SK-N-SH (cell line): ENCODE measurements around the gene SGTB. TPM values are rescaled to one million over a fixed set of nuclear protein-coding genes. Genes with fewer than 3 reads are reported as not detected.

ENCODE experiments used
- CTCF ChIA-PET: fragments of 300-600, 350-600 bp; formaldehyde crosslinking; extraction: SDS; loops from one replicate; lab custom pipeline; 2021; lab: Yijun Ruan, JAX
- POLR2A ChIA-PET: fragments of 350-600 bp; sonication (Branson Sonifier 250); formaldehyde crosslinking; extraction: SDS; loops from one replicate; lab custom pipeline; 2020; ENCODE audit warnings: antibody characterized with exemption, inconsistent platforms; lab: Yijun Ruan, JAX
- DNase-seq: peaks from one replicate; pipeline ENCODE4 v3.0.0; 2012
- H2AFZ ChIP-seq: fragments of 200-600 bp; sonication (generic); 2 replicates; pipeline ENCODE4 v1.8.1; 2016; ENCODE audit warnings: antibody characterized with exemption, mild to moderate bottlenecking, low read depth
- H3F3A ChIP-seq: fragments of 200-600 bp; sonication (generic); replicated peaks from 2 replicates; pipeline ENCODE3; 2016; ENCODE audit warnings: antibody characterized with exemption, mild to moderate bottlenecking; ENCODE audit not compliant: insufficient read depth
- H3K27ac ChIP-seq, 2 experiments: fragments of 200-500 bp in 1 of 2; fragments of 200-600 bp in 1 of 2; sonication (Bioruptor generic) in 1 of 2; sonication (generic), shearing (Covaris generic) in 1 of 2; 2 replicates each; pipeline versions ENCODE4 v1.5.1 to v1.6.1; 2014 to 2016; ENCODE audit warnings: low read depth in 2 of 2, inconsistent platforms in 1 of 2, low read length in 1 of 2, mild to moderate bottlenecking in 1 of 2, mixed read lengths in 1 of 2
- H3K27me3 ChIP-seq: fragments of 200-600 bp; sonication (generic), shearing (Covaris generic); 2 replicates; pipeline ENCODE4 v1.6.1; 2016; ENCODE audit warnings: mixed run types; ENCODE audit not compliant: insufficient read depth
- H3K36me3 ChIP-seq, 2 experiments: fragments of 200-500 bp in 1 of 2; fragments of 200-600 bp in 1 of 2; sonication (Bioruptor generic) in 1 of 2; sonication (generic) in 1 of 2; replicated peaks in 1 of 2; 2 replicates each; pipeline versions ENCODE3 to v1.5.1; 2014 to 2016; ENCODE audit warnings: low read length in 1 of 2, mild to moderate bottlenecking in 1 of 2; ENCODE audit not compliant: insufficient read depth in 2 of 2, control insufficient read depth in 1 of 2
- H3K4me1 ChIP-seq, 2 experiments: fragments of 200-500 bp in 1 of 2; fragments of 200-600 bp in 1 of 2; sonication (Bioruptor generic) in 1 of 2; sonication (generic), shearing (Covaris generic) in 1 of 2; 2 replicates each; pipeline versions ENCODE4 v1.5.1 to v1.6.1; 2014 to 2016; ENCODE audit warnings: low read depth in 1 of 2, low read length in 1 of 2, mixed run types in 1 of 2; ENCODE audit not compliant: insufficient read depth in 2 of 2, control insufficient read depth in 1 of 2
- H3K4me2 ChIP-seq: fragments of 200-600 bp; sonication (generic), shearing (Covaris generic); 2 replicates; pipeline ENCODE4 v1.6.1; 2017; ENCODE audit warnings: mixed run types
- H3K4me3 ChIP-seq, 2 experiments: fragments of 200-500 bp in 1 of 2; fragments of 200-600 bp in 1 of 2; sonication (Bioruptor generic) in 1 of 2; sonication (generic), shearing (Covaris generic) in 1 of 2; 2 replicates each; pipeline versions ENCODE4 v1.5.1 to v1.8.1; 2014 to 2016; ENCODE audit warnings: low read depth in 2 of 2, inconsistent platforms in 1 of 2, low read length in 1 of 2, mild to moderate bottlenecking in 1 of 2, mixed read lengths in 1 of 2, moderate library complexity in 1 of 2
- H3K79me2 ChIP-seq: fragments of 200-600 bp; sonication (generic); 2 replicates; pipeline ENCODE4 v1.8.1; 2017; ENCODE audit warnings: mild to moderate bottlenecking; ENCODE audit not compliant: insufficient read depth
- H3K9ac ChIP-seq: fragments of 200-600 bp; sonication (generic); 2 replicates; pipeline ENCODE4 v1.6.1; 2017; ENCODE audit warnings: mixed run types
- H3K9me2 ChIP-seq: fragments of 200-600 bp; sonication (generic); 2 replicates; pipeline ENCODE4 v1.6.1; 2017; ENCODE audit warnings: mixed run types
- H3K9me3 ChIP-seq: fragments of 200-600 bp; sonication (generic); 2 replicates; pipeline ENCODE4 v1.6.1; 2017; ENCODE audit warnings: mixed run types, mild to moderate bottlenecking, moderate library complexity
- H4K20me1 ChIP-seq: fragments of 200-600 bp; sonication (generic); 2 replicates; pipeline ENCODE4 v1.6.1; 2017; ENCODE audit warnings: mild to moderate bottlenecking, mixed run types; ENCODE audit not compliant: insufficient read depth
- EZH2phosphoT487 ChIP-seq: fragments of 200-600 bp; sonication (generic); IDR thresholded peaks from 2 replicates; pipeline ENCODE4 v1.6.1; 2017; ENCODE audit warnings: low read depth, mixed run types, mild to moderate bottlenecking, antibody characterized with exemption, moderate library complexity, borderline replicate concordance
- FOXM1 ChIP-seq: IDR thresholded peaks from 2 replicates; pipeline ENCODE4 v1.4.0; 2012; ENCODE audit warnings: low read depth, mild to moderate bottlenecking
- GABPA ChIP-seq: IDR thresholded peaks from 2 replicates; pipeline ENCODE4 v1.4.0; 2012; ENCODE audit warnings: low read depth, mild to moderate bottlenecking
- NFIC ChIP-seq: IDR thresholded peaks from 2 replicates; pipeline ENCODE4 v1.4.0; 2012; ENCODE audit warnings: borderline replicate concordance
- POLR2AphosphoS5 ChIP-seq: IDR thresholded peaks from 2 replicates; pipeline ENCODE4 v1.6.1; 2012; ENCODE audit warnings: low read depth, low read length
- RCOR1 ChIP-seq: fragments of 150-350 bp; IDR thresholded peaks from 2 replicates; pipeline ENCODE4 v1.6.1; 2017; ENCODE audit warnings: antibody characterized with exemption, low read length
- RXRA ChIP-seq: IDR thresholded peaks from 2 replicates; pipeline ENCODE4 v1.4.0; 2012; ENCODE audit warnings: low read depth, mild to moderate bottlenecking, borderline replicate concordance
- TCF12 ChIP-seq: IDR thresholded peaks from 2 replicates; pipeline ENCODE4 v1.4.0; 2012
- WGBS: methylation state at CpG from one replicate; pipeline ENCODE4 v1.1.6; 2017; ENCODE audit warnings: low lambda C conversion rate; 5-methylcytosine and 5-hydroxymethylcytosine counted together
- polyA plus RNA-seq, 3 experiments: library from polyadenylated mRNA; depleted of rRNA; stranded (reverse); fragments of >200 nt; gene quantifications; 2 replicates each; pipeline ENCODE4 v1.2.3, GENCODE V29; 2012
- TF ChIP-seq, protein P1 (sequence below): IDR thresholded peaks from 2 replicates; pipeline ENCODE4 v1.6.1; 2012; ENCODE audit warnings: mild to moderate bottlenecking, low read depth, low read length, moderate library complexity
- TF ChIP-seq, protein P2 (sequence below): fragments of 200-600 bp; sonication (generic); IDR thresholded peaks from 2 replicates; pipeline ENCODE4 v1.6.1; 2017; ENCODE audit warnings: antibody characterized with exemption, mild to moderate bottlenecking, moderate library complexity
- TF ChIP-seq, protein P3 (sequence below): IDR thresholded peaks from 2 replicates; pipeline ENCODE4 v1.4.0; 2012; ENCODE audit warnings: low read depth, borderline replicate concordance
- TF ChIP-seq, protein P4 (sequence below): IDR thresholded peaks from 2 replicates; pipeline ENCODE4 v1.4.0; 2012; ENCODE audit warnings: low read depth

SGTB gene
- polyA plus RNA-seq, 1 of the 3 experiments (the other 2 are of a cell fraction), result 3.5 TPM

DNA sequence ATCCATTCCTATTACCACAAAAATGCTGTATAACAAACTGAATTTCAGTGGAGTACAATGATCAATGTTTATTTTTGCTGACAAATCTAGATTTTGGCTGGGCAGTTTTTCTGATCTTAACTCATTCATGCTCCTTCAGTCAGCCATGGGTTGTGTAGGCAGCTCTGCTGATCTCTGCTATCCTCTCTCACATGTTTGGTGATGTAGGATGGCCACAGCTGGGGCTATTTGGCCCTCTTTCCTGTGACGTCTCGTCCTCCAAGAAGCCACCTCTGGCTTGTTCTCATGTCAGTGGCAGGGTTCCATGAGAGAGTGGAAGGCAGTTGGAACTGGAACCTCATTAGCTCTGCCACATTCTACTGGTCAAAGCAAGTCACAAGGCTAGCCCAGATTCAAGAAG is 9.0 kb upstream of the SGTB start:
- Histone ChIP-seq H3K9ac (no peak overlapping the region), H3K4me1 (peaks cover 3 to 11% of the 10 kb centered on the region in 2 experiments; a peak in 2 of 4 replicates), H4K20me1 (peaks cover 12% of the 10 kb centered on the region; the same call in 1 of the 2 replicates), H3K9me3 (no peaks in the 10 kb centered on the region), H3K79me2 (peaks cover 69% of the 10 kb centered on the region), H3F3A (peaks cover 7% of the 10 kb centered on the region), H3K9me2 (no peaks in the 10 kb centered on the region), H3K36me3 (peaks cover 0 to 6% of the 10 kb centered on the region in 2 experiments), H2AFZ (no peak overlapping the region), H3K27ac (no peak overlapping the region), H3K4me2 (no peak overlapping the region), H3K27me3 (no peaks in the 10 kb centered on the region), H3K4me3 (no peak overlapping the region)
- DNase-seq, result no peak
- TF ChIP-seq GABPA (no peak), TCF12 (no peak), RXRA (no peak), POLR2AphosphoS5 (no peak), RCOR1 (no peak), NFIC (no peak)
- TF ChIP-seq, protein P1, sequence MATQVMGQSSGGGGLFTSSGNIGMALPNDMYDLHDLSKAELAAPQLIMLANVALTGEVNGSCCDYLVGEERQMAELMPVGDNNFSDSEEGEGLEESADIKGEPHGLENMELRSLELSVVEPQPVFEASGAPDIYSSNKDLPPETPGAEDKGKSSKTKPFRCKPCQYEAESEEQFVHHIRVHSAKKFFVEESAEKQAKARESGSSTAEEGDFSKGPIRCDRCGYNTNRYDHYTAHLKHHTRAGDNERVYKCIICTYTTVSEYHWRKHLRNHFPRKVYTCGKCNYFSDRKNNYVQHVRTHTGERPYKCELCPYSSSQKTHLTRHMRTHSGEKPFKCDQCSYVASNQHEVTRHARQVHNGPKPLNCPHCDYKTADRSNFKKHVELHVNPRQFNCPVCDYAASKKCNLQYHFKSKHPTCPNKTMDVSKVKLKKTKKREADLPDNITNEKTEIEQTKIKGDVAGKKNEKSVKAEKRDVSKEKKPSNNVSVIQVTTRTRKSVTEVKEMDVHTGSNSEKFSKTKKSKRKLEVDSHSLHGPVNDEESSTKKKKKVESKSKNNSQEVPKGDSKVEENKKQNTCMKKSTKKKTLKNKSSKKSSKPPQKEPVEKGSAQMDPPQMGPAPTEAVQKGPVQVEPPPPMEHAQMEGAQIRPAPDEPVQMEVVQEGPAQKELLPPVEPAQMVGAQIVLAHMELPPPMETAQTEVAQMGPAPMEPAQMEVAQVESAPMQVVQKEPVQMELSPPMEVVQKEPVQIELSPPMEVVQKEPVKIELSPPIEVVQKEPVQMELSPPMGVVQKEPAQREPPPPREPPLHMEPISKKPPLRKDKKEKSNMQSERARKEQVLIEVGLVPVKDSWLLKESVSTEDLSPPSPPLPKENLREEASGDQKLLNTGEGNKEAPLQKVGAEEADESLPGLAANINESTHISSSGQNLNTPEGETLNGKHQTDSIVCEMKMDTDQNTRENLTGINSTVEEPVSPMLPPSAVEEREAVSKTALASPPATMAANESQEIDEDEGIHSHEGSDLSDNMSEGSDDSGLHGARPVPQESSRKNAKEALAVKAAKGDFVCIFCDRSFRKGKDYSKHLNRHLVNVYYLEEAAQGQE, result no peak
- TF ChIP-seq, protein P2, sequence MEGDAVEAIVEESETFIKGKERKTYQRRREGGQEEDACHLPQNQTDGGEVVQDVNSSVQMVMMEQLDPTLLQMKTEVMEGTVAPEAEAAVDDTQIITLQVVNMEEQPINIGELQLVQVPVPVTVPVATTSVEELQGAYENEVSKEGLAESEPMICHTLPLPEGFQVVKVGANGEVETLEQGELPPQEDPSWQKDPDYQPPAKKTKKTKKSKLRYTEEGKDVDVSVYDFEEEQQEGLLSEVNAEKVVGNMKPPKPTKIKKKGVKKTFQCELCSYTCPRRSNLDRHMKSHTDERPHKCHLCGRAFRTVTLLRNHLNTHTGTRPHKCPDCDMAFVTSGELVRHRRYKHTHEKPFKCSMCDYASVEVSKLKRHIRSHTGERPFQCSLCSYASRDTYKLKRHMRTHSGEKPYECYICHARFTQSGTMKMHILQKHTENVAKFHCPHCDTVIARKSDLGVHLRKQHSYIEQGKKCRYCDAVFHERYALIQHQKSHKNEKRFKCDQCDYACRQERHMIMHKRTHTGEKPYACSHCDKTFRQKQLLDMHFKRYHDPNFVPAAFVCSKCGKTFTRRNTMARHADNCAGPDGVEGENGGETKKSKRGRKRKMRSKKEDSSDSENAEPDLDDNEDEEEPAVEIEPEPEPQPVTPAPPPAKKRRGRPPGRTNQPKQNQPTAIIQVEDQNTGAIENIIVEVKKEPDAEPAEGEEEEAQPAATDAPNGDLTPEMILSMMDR, result no peak
- TF ChIP-seq, protein P3, sequence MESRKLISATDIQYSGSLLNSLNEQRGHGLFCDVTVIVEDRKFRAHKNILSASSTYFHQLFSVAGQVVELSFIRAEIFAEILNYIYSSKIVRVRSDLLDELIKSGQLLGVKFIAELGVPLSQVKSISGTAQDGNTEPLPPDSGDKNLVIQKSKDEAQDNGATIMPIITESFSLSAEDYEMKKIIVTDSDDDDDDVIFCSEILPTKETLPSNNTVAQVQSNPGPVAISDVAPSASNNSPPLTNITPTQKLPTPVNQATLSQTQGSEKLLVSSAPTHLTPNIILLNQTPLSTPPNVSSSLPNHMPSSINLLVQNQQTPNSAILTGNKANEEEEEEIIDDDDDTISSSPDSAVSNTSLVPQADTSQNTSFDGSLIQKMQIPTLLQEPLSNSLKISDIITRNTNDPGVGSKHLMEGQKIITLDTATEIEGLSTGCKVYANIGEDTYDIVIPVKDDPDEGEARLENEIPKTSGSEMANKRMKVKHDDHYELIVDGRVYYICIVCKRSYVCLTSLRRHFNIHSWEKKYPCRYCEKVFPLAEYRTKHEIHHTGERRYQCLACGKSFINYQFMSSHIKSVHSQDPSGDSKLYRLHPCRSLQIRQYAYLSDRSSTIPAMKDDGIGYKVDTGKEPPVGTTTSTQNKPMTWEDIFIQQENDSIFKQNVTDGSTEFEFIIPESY, result no peak
- CTCF ChIA-PET, result no interaction called here
- 95% methylated on average over 2 of the region's 2 CpGs for WGBS
- POLR2A ChIA-PET, result no interaction called here

DNA sequence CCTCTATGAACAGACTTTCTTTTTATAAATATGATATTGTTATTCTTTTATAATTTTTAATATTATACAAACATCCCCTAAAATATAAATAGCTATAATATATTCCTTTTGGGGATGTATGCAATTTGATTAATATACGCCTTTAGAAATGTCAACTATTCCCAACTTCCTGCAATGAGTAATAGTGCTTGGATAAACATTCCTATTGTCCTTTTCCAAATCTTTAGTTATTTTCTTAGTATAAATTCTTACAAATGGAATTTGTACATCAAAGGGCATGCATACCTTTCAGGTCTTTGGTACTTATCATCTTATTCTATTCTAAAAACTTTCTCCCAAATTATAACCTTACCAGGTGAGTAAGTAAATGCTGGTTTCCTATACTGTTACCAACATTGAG is 6.3 kb upstream of the SGTB start:
- H3F3A ChIP-seq, result peaks cover 8% of the 10 kb centered on the region
- no peaks in the 10 kb centered on the region for H3K9me2 ChIP-seq
- no peaks in the 10 kb centered on the region for H3K9me3 ChIP-seq
- H3K27ac ChIP-seq, result no peak overlapping the region
- H3K4me1 ChIP-seq, result peaks cover 3 to 11% of the 10 kb centered on the region in 2 experiments; a peak in 3 of 4 replicates
- CTCF ChIA-PET, result interaction anchor here (1.9 kb wide), 1 partner anchor 17 kb away, joined by 4 read pairs; no protein-coding TSS in a partner anchor
- peaks cover 84% of the 10 kb centered on the region for H3K79me2 ChIP-seq
- H3K4me2 ChIP-seq, result no peak overlapping the region
- DNase-seq, result no peak
- H3K9ac ChIP-seq, result no peak overlapping the region
- peaks cover 6% of the 10 kb centered on the region; the same call in 1 of the 2 replicates for H4K20me1 ChIP-seq
- H3K4me3 ChIP-seq, result no peak overlapping the region
- H2AFZ ChIP-seq, result no peak overlapping the region
- WGBS, result 65% methylated on average over 1 of the region's 1 CpG
- H3K27me3 ChIP-seq, result no peaks in the 10 kb centered on the region
- H3K36me3 ChIP-seq, result peaks cover 0 to 6% of the 10 kb centered on the region in 2 experiments
- POLR2A ChIA-PET, result no interaction called here
- TF ChIP-seq, protein P4, sequence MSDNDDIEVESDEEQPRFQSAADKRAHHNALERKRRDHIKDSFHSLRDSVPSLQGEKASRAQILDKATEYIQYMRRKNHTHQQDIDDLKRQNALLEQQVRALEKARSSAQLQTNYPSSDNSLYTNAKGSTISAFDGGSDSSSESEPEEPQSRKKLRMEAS, result no peak
- TF ChIP-seq, protein P2, result no peak
- TF ChIP-seq RXRA (no peak), FOXM1 (no peak), RCOR1 (no peak), TCF12 (no peak), EZH2phosphoT487 (no peak)
- TF ChIP-seq, protein P1, result no peak
